ENCODE data around the gene KIFBP. TPM values are rescaled to one million over a fixed set of nuclear protein-coding genes. Genes with fewer than 3 reads are reported as not detected.

Gene KIFBP
- total and polyA plus RNA-seq, 2 of the 13 experiments (the other 11 are each of a cell fraction or from before 2014, with no cell fraction given): 13.0 to 21.9 TPM

- TF ChIP-seq ZZZ3 (CRISPR knock-in tag; IDR thresholded peaks at IDR 0.05; ENCODE audit: borderline replicate concordance) (peak; percentile 87; the same call in 1 of the 2 replicates), CENPT (CRISPR knock-in tag; IDR thresholded peaks at IDR 0.05; ENCODE audit: low read depth) (no peak), ZNF609 (CRISPR knock-in tag; IDR thresholded peaks at IDR 0.05; ENCODE audit: borderline replicate concordance) (peak; percentile 59; the same call in 1 of the 2 replicates), ZNF550 (CRISPR knock-in tag; IDR thresholded peaks at IDR 0.05; ENCODE audit: borderline replicate concordance) (peak; percentile 70; the same call in 1 of the 2 replicates), HMGXB4 (CRISPR knock-in tag; IDR thresholded peaks at IDR 0.05; ENCODE audit: borderline replicate concordance in 1 of 2, low read depth in 1 of 2) (peak in 1 of 2 experiments; percentile 71; a peak in 3 of 4 replicates), FOXP1 (IDR thresholded peaks at IDR 0.05) (no peak), FOXP1 (CRISPR knock-in tag; IDR thresholded peaks at IDR 0.05) (0 out of 2 replicates have a peak, but pooled peaks have one; percentile 10), NONO (IDR thresholded peaks at IDR 0.05) (no peak), NONO (CRISPR knock-in tag; conservative IDR thresholded peaks at IDR 0.05) (peak; percentile 53; the same call in 1 of the 2 replicates), PHF8 (CRISPR knock-in tag; IDR thresholded peaks at IDR 0.05) (peak; percentile 91), AHR (CRISPR knock-in tag; IDR thresholded peaks at IDR 0.05) (no peak), IKZF4 (CRISPR knock-in tag; IDR thresholded peaks at IDR 0.05; ENCODE audit: borderline replicate concordance, low read depth, not compliant biosample characterization) (peak; percentile 67), ZNF232 (CRISPR knock-in tag; IDR thresholded peaks at IDR 0.05; ENCODE audit: borderline replicate concordance) (0 out of 2 replicates have a peak, but pooled peaks have one; percentile 11)
- TF ChIP-seq, protein P1, sequence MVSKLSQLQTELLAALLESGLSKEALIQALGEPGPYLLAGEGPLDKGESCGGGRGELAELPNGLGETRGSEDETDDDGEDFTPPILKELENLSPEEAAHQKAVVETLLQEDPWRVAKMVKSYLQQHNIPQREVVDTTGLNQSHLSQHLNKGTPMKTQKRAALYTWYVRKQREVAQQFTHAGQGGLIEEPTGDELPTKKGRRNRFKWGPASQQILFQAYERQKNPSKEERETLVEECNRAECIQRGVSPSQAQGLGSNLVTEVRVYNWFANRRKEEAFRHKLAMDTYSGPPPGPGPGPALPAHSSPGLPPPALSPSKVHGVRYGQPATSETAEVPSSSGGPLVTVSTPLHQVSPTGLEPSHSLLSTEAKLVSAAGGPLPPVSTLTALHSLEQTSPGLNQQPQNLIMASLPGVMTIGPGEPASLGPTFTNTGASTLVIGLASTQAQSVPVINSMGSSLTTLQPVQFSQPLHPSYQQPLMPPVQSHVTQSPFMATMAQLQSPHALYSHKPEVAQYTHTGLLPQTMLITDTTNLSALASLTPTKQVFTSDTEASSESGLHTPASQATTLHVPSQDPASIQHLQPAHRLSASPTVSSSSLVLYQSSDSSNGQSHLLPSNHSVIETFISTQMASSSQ (IDR thresholded peaks at IDR 0.05; ENCODE audit: low read depth): no peak
- TF ChIP-seq, protein P1 (CRISPR knock-in tag; IDR thresholded peaks at IDR 0.05; ENCODE audit: borderline replicate concordance): peak; percentile 68
These were observed 32.6 kb upstream of the KIFBP start, which contains the start of gene DDX21 (continued) for GRCh38 chr10:68955832-68956532.
